Islet of Langerhans (tissue), 1 donor: ENCODE measurements around the gene CRYBG3.

ENCODE experiments used
- FAIRE-seq: peaks from one replicate; lab custom pipeline; 2011; peaks lifted over from hg19 to GRCh38; lab: Jason Lieb, UNC

CRYBG3 gene

GRCh38 chr3:97838393-97838792, 16.6 kb downstream of the CRYBG3 start:
- FAIRE-seq: no peak

GRCh38 chr3:97839944-97840343, 18.1 kb downstream of the CRYBG3 start:
- FAIRE-seq: no peak

- no peak for FAIRE-seq
These were observed 19.5 kb downstream of the CRYBG3 start for GRCh38 chr3:97841304-97841703.

GRCh38 chr3:97841956-97842355, 20.1 kb downstream of the CRYBG3 start:
- FAIRE-seq: no peak

GRCh38 chr3:97848779-97849178, 27.0 kb downstream of the CRYBG3 start:
- no peak for FAIRE-seq

- FAIRE-seq: no peak
These were observed 35.6 kb downstream of the CRYBG3 start for GRCh38 chr3:97857401-97857800.

GRCh38 chr3:97860364-97860763, 38.6 kb downstream of the CRYBG3 start:
- no peak for FAIRE-seq

- no peak for FAIRE-seq
These were observed 40.8 kb downstream of the CRYBG3 start for GRCh38 chr3:97862582-97862981.

GRCh38 chr3:97863031-97863430, 41.2 kb downstream of the CRYBG3 start:
- no peak for FAIRE-seq

GRCh38 chr3:97863775-97864174, 42.0 kb downstream of the CRYBG3 start:
- no peak for FAIRE-seq

GRCh38 chr3:97871186-97871585, 49.4 kb downstream of the CRYBG3 start:
- FAIRE-seq: no peak

- peak; percentile 92 for FAIRE-seq
These were observed 50.2 kb downstream of the CRYBG3 start for GRCh38 chr3:97871801-97872524.

- FAIRE-seq: no peak
These were observed 50.8 kb downstream of the CRYBG3 start for GRCh38 chr3:97872525-97873042.

- no peak for FAIRE-seq
These were observed 58.5 kb downstream of the CRYBG3 start for GRCh38 chr3:97880267-97880666.

- FAIRE-seq: peak; percentile 99
These were observed 61.3 kb downstream of the CRYBG3 start for GRCh38 chr3:97882975-97883598.

GRCh38 chr3:97883736-97884135, 61.9 kb downstream of the CRYBG3 start:
- no peak for FAIRE-seq

GRCh38 chr3:97884586-97885123, 62.8 kb downstream of the CRYBG3 start:
- no peak for FAIRE-seq

GRCh38 chr3:97885931-97886824, 64.4 kb downstream of the CRYBG3 start:
- no peak for FAIRE-seq

- no peak for FAIRE-seq
These were observed 68.0 kb downstream of the CRYBG3 start for GRCh38 chr3:97889814-97890213.

- FAIRE-seq: no peak
These were observed 71.0 kb downstream of the CRYBG3 start for GRCh38 chr3:97892852-97893251.

GRCh38 chr3:97895216-97895615, 73.4 kb downstream of the CRYBG3 start:
- FAIRE-seq: no peak

GRCh38 chr3:97896129-97896528, 74.3 kb downstream of the CRYBG3 start:
- FAIRE-seq: no peak

GRCh38 chr3:97896547-97896946, 74.7 kb downstream of the CRYBG3 start:
- FAIRE-seq: no peak
